ENCODE data around the gene UPK3A.

GRCh38 chr22:45235101-45235777 is 49.5 kb upstream of the UPK3A start:
- TF ChIP-seq POLR2AphosphoS5 (IDR thresholded peaks at IDR 0.05; ENCODE audit: borderline replicate concordance, low read depth, low read length), result no peak
- no peak for TF ChIP-seq EZH2 (IDR thresholded peaks at IDR 0.05)
